GM21367 (cell line): ENCODE results near the gene TEDC2.
"Not testable (repeated sequence)": the region's sequence is repeated elsewhere in the genome, so short reads cannot be mapped to it uniquely, and the experiment has no call there.

Experiments
- ATAC-seq: cut with Tn5 transposase; IDR thresholded peaks from one replicate; pipeline ENCODE4 v1.9.1; 2021; ENCODE audit not compliant: unreplicated experiment

The TEDC2 gene

GRCh38 chr16:2476345-2476720, 16.4 kb downstream of the TEDC2 start:
- ATAC-seq, result no peak

- ATAC-seq, result no peak
These were observed 16.8 kb downstream of the TEDC2 start for GRCh38 chr16:2476741-2477140.

- ATAC-seq, result no peak
These were observed 17.4 kb downstream of the TEDC2 start for GRCh38 chr16:2477327-2477726.

- no peak for ATAC-seq
These were observed 18.4 kb downstream of the TEDC2 start for GRCh38 chr16:2478279-2478678.

GRCh38 chr16:2479996-2480395, 20.1 kb downstream of the TEDC2 start:
- not testable (repeated sequence) for ATAC-seq

GRCh38 chr16:2480948-2481347, 21.0 kb downstream of the TEDC2 start:
- no peak for ATAC-seq

GRCh38 chr16:2481676-2482075, 21.8 kb downstream of the TEDC2 start:
- ATAC-seq, result no peak

GRCh38 chr16:2482249-2482648, 22.3 kb downstream of the TEDC2 start:
- ATAC-seq, result no peak

GRCh38 chr16:2482708-2483534, 23.0 kb downstream of the TEDC2 start:
- no peak for ATAC-seq

- no peak for ATAC-seq
These were observed 24.3 kb downstream of the TEDC2 start for GRCh38 chr16:2483939-2484897.

- no peak for ATAC-seq
These were observed 25.1 kb downstream of the TEDC2 start for GRCh38 chr16:2484898-2485508.

GRCh38 chr16:2485811-2486507, 26.1 kb downstream of the TEDC2 start:
- no peak for ATAC-seq

- ATAC-seq, result no peak
These were observed 27.0 kb downstream of the TEDC2 start for GRCh38 chr16:2486645-2487516.

GRCh38 chr16:2487517-2487842, 27.6 kb downstream of the TEDC2 start:
- ATAC-seq, result no peak

- ATAC-seq, result no peak
These were observed 28.1 kb downstream of the TEDC2 start for GRCh38 chr16:2487903-2488531.

GRCh38 chr16:2489581-2489980, 29.7 kb downstream of the TEDC2 start:
- no peak for ATAC-seq

- ATAC-seq, result no peak
These were observed 30.5 kb downstream of the TEDC2 start for GRCh38 chr16:2490190-2491105.

GRCh38 chr16:2492292-2492691, 32.4 kb downstream of the TEDC2 start:
- ATAC-seq, result no peak

- ATAC-seq, result no peak
These were observed 33.7 kb downstream of the TEDC2 start for GRCh38 chr16:2493605-2494004.
